Fibroblast of lung (primary cell): ENCODE results near the gene SH2D1B.

Experiments used
- EZH2 ChIP-seq: IDR thresholded peaks from 2 replicates; pipeline ENCODE4 v1.5.1; 2012; ENCODE audit warnings: low read length, control low read depth, mild to moderate bottlenecking; ENCODE audit errors: missing control alignments
- TF ChIP-seq, protein P1 (sequence below), 2 donors: IDR thresholded peaks in 1 of 2; conservative IDR thresholded peaks in 1 of 2; 1 replicate in 1 of 2; 2 replicates in 1 of 2; pipeline ENCODE4 v1.5.1; 2011 to 2012; ENCODE audit warnings: low read length in 2 of 2, control low read depth in 1 of 2, inconsistent platforms in 1 of 2, low read depth in 1 of 2, mild to moderate bottlenecking in 1 of 2

DNA sequence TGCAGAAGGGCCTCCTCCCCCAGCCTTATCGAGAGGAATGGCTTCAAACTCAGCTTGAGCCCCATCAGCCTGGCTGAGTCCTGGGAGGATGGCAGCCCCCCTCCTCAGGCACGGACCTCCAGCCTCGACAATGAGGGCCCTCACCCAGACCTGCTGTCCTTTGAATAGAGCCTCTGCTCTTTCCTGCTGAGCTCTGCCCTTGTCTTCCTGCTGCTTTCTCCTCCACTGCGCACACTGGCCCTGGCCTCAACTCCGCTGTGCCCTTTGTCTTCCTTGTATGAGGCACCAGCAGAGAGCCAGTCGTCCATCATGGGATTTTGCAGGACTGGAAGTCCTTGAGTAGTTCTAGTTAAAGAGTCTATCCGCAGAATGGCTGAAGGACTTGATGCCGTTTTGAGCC, 28.4 kb downstream of the SH2D1B start:
- TF ChIP-seq, protein P1, sequence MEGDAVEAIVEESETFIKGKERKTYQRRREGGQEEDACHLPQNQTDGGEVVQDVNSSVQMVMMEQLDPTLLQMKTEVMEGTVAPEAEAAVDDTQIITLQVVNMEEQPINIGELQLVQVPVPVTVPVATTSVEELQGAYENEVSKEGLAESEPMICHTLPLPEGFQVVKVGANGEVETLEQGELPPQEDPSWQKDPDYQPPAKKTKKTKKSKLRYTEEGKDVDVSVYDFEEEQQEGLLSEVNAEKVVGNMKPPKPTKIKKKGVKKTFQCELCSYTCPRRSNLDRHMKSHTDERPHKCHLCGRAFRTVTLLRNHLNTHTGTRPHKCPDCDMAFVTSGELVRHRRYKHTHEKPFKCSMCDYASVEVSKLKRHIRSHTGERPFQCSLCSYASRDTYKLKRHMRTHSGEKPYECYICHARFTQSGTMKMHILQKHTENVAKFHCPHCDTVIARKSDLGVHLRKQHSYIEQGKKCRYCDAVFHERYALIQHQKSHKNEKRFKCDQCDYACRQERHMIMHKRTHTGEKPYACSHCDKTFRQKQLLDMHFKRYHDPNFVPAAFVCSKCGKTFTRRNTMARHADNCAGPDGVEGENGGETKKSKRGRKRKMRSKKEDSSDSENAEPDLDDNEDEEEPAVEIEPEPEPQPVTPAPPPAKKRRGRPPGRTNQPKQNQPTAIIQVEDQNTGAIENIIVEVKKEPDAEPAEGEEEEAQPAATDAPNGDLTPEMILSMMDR (conservative IDR thresholded peaks at IDR 0.05 in 1 of 2, IDR thresholded peaks at IDR 0.05 in 1 of 2; ENCODE audit: low read depth in 1 of 2, low read length in 2 of 2), result no peak
- TF ChIP-seq EZH2, result no peak
